ENCODE data around the gene ESRRA. TPM values are rescaled to one million over a fixed set of nuclear protein-coding genes. Genes with fewer than 3 reads are reported as not detected.

The ESRRA gene
- total and polyA plus RNA-seq, 2 experiments from 2014 or later = 17.2 to 38.6 TPM

DNA sequence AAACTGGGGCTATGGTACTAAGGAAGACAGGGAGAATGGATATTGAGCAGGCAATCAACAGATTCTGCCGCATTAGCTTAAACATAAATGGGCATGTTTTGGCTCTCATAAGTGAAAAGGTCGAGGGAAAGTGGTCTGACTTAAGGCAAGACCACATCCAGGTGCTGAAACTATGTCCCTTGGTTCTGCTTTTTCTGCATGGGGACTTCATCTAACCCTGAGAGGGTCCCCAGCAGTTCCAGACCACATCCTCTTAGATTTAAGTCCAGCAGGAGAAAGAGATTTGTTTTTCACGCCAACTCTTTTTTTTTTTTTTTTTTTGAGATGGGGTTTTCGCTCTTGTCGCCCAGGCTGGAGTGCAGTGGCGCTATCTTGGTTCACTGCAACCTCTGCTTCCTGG is 59.1 kb downstream of the ESRRA start:
- Histone ChIP-seq H3K4me1 (ENCODE audit: insufficient read depth) (peaks cover 5% of the 10 kb centered on the region; the same call in 1 of the 2 replicates), H3K27ac (no peak overlapping the region), H3F3A (ENCODE audit: insufficient read depth) (peaks cover 5% of the 10 kb centered on the region; the same call in 1 of the 2 replicates), H2AFZ (no peak overlapping the region), H3K79me2 (ENCODE audit: insufficient read depth) (peaks cover 9% of the 10 kb centered on the region), H3K9me3 (ENCODE audit: low read depth) (no peaks in the 10 kb centered on the region), H3K36me3 (ENCODE audit: low read depth) (peaks cover 26% of the 10 kb centered on the region; the same call in 1 of the 2 replicates), H3K27me3 (replicated peaks; ENCODE audit: insufficient read depth) (no peaks in the 10 kb centered on the region), H4K20me1 (ENCODE audit: insufficient read depth) (no peaks in the 10 kb centered on the region), H3K4me3 (no peak overlapping the region), H3K4me2 (ENCODE audit: unreplicated experiment) (no peak overlapping the region), H3K9me2 (ENCODE audit: insufficient read depth) (no peaks in the 10 kb centered on the region), H3K9ac (no peak overlapping the region)
- WGBS, 2 experiments (ENCODE audit: low coverage in 1 of 2, low lambda C conversion rate in 2 of 2, missing lambda C conversion rate in 2 of 2) = 96 to 98% methylated on average over 6 of the region's 6 CpGs
- TF ChIP-seq EZH2 (IDR thresholded peaks at IDR 0.05; ENCODE audit: insufficient read depth, poor library complexity, severe bottlenecking) (no peak), EZH2phosphoT487 (IDR thresholded peaks at IDR 0.05; ENCODE audit: insufficient read depth, low read depth) (no peak)
- in situ Hi-C loops (cut with MboI) = no loop called here
- DNase-seq = no peak

DNA sequence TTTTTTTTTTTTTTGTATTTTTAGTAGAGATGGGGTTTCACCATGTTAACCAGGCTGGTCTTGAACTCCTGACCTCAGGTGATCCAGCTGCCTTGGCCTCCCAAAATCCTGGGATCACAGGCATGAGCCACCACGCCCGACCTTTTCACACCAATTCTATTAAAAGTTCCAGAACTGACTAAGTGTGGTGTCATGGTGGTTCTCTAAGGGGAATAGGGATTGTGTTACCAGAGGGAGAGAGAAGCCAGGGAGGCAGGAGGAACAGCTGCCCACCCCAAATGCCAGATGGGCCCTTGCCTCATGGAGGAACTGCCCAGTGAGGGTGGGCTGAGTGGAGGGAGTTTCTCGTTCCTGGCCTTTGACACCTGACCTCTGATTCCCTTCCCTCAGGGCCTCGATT is 59.6 kb downstream of the ESRRA start:
- Histone ChIP-seq H3F3A (ENCODE audit: insufficient read depth) (peaks cover 5% of the 10 kb centered on the region; the same call in 1 of the 2 replicates), H3K27ac (no peak overlapping the region), H3K4me3 (no peak overlapping the region), H3K4me1 (ENCODE audit: insufficient read depth) (peaks cover 5% of the 10 kb centered on the region; the same call in 1 of the 2 replicates), H4K20me1 (ENCODE audit: insufficient read depth) (no peaks in the 10 kb centered on the region), H3K4me2 (ENCODE audit: unreplicated experiment) (no peak overlapping the region), H3K79me2 (ENCODE audit: insufficient read depth) (peaks cover 4% of the 10 kb centered on the region; the same call in 1 of the 2 replicates), H3K9me2 (ENCODE audit: insufficient read depth) (no peaks in the 10 kb centered on the region), H3K27me3 (replicated peaks; ENCODE audit: insufficient read depth) (no peaks in the 10 kb centered on the region), H3K36me3 (ENCODE audit: low read depth) (peaks cover 26% of the 10 kb centered on the region; the same call in 1 of the 2 replicates), H3K9ac (no peak overlapping the region), H3K9me3 (ENCODE audit: low read depth) (no peaks in the 10 kb centered on the region), H2AFZ (no peak overlapping the region)
- DNase-seq = peak; percentile 31
- TF ChIP-seq EZH2phosphoT487 (IDR thresholded peaks at IDR 0.05; ENCODE audit: insufficient read depth, low read depth) (no peak), EZH2 (IDR thresholded peaks at IDR 0.05; ENCODE audit: insufficient read depth, poor library complexity, severe bottlenecking) (no peak)
- 76 to 80% methylated on average over 3 to 4 of the region's 4 CpGs for WGBS, 2 experiments (ENCODE audit: low coverage in 1 of 2, low lambda C conversion rate in 2 of 2, missing lambda C conversion rate in 2 of 2)
- in situ Hi-C loops (cut with MboI) = no loop called here

Small RNAs within 50 kb of the gene (microRNA-seq; reads per million reads assigned to microRNA genes)
- gene MIR7155 (ENCODE audit: borderline number of aligned reads) = not detected

Small RNAs within 50 kb of the gene (small RNA-seq; reads per million reads assigned to genes)
- gene MIR7155 (ENCODE audit: low read depth, low replicate concordance) (not detected), gene RF00019 (ENCODE audit: low read depth, low replicate concordance) (not detected)

Other genes starting within 250 kb of the ESRRA start
- 21.0 and 403 TPM in 2 replicates for gene MACROD1, start 139.4 kb upstream of the ESRRA start, total RNA-seq (2014; rRNA removed; shearing (Covaris generic))
- 18.6 and 21.2 TPM in 2 replicates for gene MACROD1, start 139.4 kb upstream of the ESRRA start, polyA plus RNA-seq (2016; fragmentation: Nextera tagmentation; extraction: Ambion mirVana)
- 115 and 123 TPM in 2 replicates for gene STIP1, start 119.4 kb upstream of the ESRRA start, total RNA-seq (2014; rRNA removed; shearing (Covaris generic))
- 128 and 132 TPM in 2 replicates for gene STIP1, start 119.4 kb upstream of the ESRRA start, polyA plus RNA-seq (2016; fragmentation: Nextera tagmentation; extraction: Ambion mirVana)
- gene FERMT3, start 98.8 kb upstream of the ESRRA start, total RNA-seq (2014; rRNA removed; shearing (Covaris generic)) = 0.51 and 3.9 TPM in 2 replicates
- 1.5 and 2.5 TPM in 2 replicates for gene FERMT3, start 98.8 kb upstream of the ESRRA start, polyA plus RNA-seq (2016; fragmentation: Nextera tagmentation; extraction: Ambion mirVana)
- gene TRPT1, start 79.3 kb upstream of the ESRRA start, total RNA-seq (2014; rRNA removed; shearing (Covaris generic)) = 53.7 and 66.0 TPM in 2 replicates
- gene TRPT1, start 79.3 kb upstream of the ESRRA start, polyA plus RNA-seq (2016; fragmentation: Nextera tagmentation; extraction: Ambion mirVana) = 50.7 and 54.7 TPM in 2 replicates
- 75.9 and 97.9 TPM in 2 replicates for gene NUDT22, start 79.2 kb upstream of the ESRRA start, total RNA-seq (2014; rRNA removed; shearing (Covaris generic))
- gene NUDT22, start 79.2 kb upstream of the ESRRA start, polyA plus RNA-seq (2016; fragmentation: Nextera tagmentation; extraction: Ambion mirVana) = 74.5 and 78.9 TPM in 2 replicates
- 2.7 and 11.0 TPM in 2 replicates for gene DNAJC4, start 75.0 kb upstream of the ESRRA start, total RNA-seq (2014; rRNA removed; shearing (Covaris generic))
- gene DNAJC4, start 75.0 kb upstream of the ESRRA start, polyA plus RNA-seq (2016; fragmentation: Nextera tagmentation; extraction: Ambion mirVana) = 33.4 and 34.7 TPM in 2 replicates
- 17.7 and 27.8 TPM in 2 replicates for gene VEGFB, start 70.9 kb upstream of the ESRRA start, total RNA-seq (2014; rRNA removed; shearing (Covaris generic))
- 21.6 and 22.6 TPM in 2 replicates for gene VEGFB, start 70.9 kb upstream of the ESRRA start, polyA plus RNA-seq (2016; fragmentation: Nextera tagmentation; extraction: Ambion mirVana)
- 40.7 and 54.4 TPM in 2 replicates for gene FKBP2, start 64.4 kb upstream of the ESRRA start, total RNA-seq (2014; rRNA removed; shearing (Covaris generic))
- 185 and 188 TPM in 2 replicates for gene FKBP2, start 64.4 kb upstream of the ESRRA start, polyA plus RNA-seq (2016; fragmentation: Nextera tagmentation; extraction: Ambion mirVana)
- gene PPP1R14B, start 58.6 kb upstream of the ESRRA start, total RNA-seq (2014; rRNA removed; shearing (Covaris generic)) = 231 and 239 TPM in 2 replicates
- 115 and 150 TPM in 2 replicates for gene PPP1R14B, start 58.6 kb upstream of the ESRRA start, polyA plus RNA-seq (2016; fragmentation: Nextera tagmentation; extraction: Ambion mirVana)
- 32.7 and 41.7 TPM in 2 replicates for gene PLCB3, start 54.0 kb upstream of the ESRRA start, total RNA-seq (2014; rRNA removed; shearing (Covaris generic))
- gene PLCB3, start 54.0 kb upstream of the ESRRA start, polyA plus RNA-seq (2016; fragmentation: Nextera tagmentation; extraction: Ambion mirVana) = 6.5 and 7.5 TPM in 2 replicates
- 94.8 and 170 TPM in 2 replicates for gene BAD, start 20.9 kb upstream of the ESRRA start, total RNA-seq (2014; rRNA removed; shearing (Covaris generic))
- 146 and 159 TPM in 2 replicates for gene BAD, start 20.9 kb upstream of the ESRRA start, polyA plus RNA-seq (2016; fragmentation: Nextera tagmentation; extraction: Ambion mirVana)
- 20.9 and 37.6 TPM in 2 replicates for gene GPR137, start 19.7 kb upstream of the ESRRA start, total RNA-seq (2014; rRNA removed; shearing (Covaris generic))
- 35.7 and 37.0 TPM in 2 replicates for gene GPR137, start 19.7 kb upstream of the ESRRA start, polyA plus RNA-seq (2016; fragmentation: Nextera tagmentation; extraction: Ambion mirVana)
- not detected in 2 replicates for gene KCNK4, start 14.2 kb upstream of the ESRRA start, total RNA-seq (2014; rRNA removed; shearing (Covaris generic))
- gene KCNK4, start 14.2 kb upstream of the ESRRA start, polyA plus RNA-seq (2016; fragmentation: Nextera tagmentation; extraction: Ambion mirVana) = 0.13 TPM in 1 of 2 replicates, not detected in the other
- gene CATSPERZ, start 5.2 kb upstream of the ESRRA start, total RNA-seq (2014; rRNA removed; shearing (Covaris generic)) = not detected in 2 replicates
- gene CATSPERZ, start 5.2 kb upstream of the ESRRA start, polyA plus RNA-seq (2016; fragmentation: Nextera tagmentation; extraction: Ambion mirVana) = not detected in 2 replicates
- 161 and 183 TPM in 2 replicates for gene TRMT112, start 12.0 kb downstream of the ESRRA start, total RNA-seq (2014; rRNA removed; shearing (Covaris generic))
- gene TRMT112, start 12.0 kb downstream of the ESRRA start, polyA plus RNA-seq (2016; fragmentation: Nextera tagmentation; extraction: Ambion mirVana) = 269 and 282 TPM in 2 replicates
- 243 and 260 TPM in 2 replicates for gene PRDX5, start 12.6 kb downstream of the ESRRA start, total RNA-seq (2014; rRNA removed; shearing (Covaris generic))
- 436 and 451 TPM in 2 replicates for gene PRDX5, start 12.6 kb downstream of the ESRRA start, polyA plus RNA-seq (2016; fragmentation: Nextera tagmentation; extraction: Ambion mirVana)
- gene CCDC88B, start 34.7 kb downstream of the ESRRA start, total RNA-seq (2014; rRNA removed; shearing (Covaris generic)) = 1.8 TPM in 2 replicates
- 2.6 and 3.1 TPM in 2 replicates for gene CCDC88B, start 34.7 kb downstream of the ESRRA start, polyA plus RNA-seq (2016; fragmentation: Nextera tagmentation; extraction: Ambion mirVana)
- gene RPS6KA4, start 53.6 kb downstream of the ESRRA start, total RNA-seq (2014; rRNA removed; shearing (Covaris generic)) = 61.0 and 81.8 TPM in 2 replicates
- gene RPS6KA4, start 53.6 kb downstream of the ESRRA start, polyA plus RNA-seq (2016; fragmentation: Nextera tagmentation; extraction: Ambion mirVana) = 12.2 and 13.6 TPM in 2 replicates

Measured in GM23248 (cell line).